Measurements from ENCODE around the gene CSF1.

DNA sequence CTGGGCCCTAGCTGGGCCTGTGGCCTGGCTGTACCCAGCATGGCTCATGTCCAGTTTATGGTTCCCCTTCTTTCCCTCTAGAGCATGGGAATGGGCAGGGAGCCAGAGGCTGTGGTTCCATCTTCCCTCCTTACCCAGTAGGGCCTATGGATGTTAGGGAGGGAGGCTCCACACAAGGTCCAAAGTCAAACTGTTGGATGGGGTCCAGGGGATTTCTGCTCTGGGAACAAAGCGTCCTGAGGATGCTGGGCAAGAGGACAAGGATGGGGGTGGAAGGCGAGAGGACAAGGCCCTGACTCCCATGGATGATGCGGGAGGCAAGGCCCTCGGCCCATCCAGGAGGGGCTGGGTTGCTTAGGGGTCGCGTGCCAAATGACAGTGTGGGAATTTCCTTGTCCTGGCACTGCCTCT, 17.3 kb downstream of the CSF1 start:
- TF ChIP-seq YY1 (IDR thresholded peaks at IDR 0.05; ENCODE audit: insufficient read depth, insufficient read length): no peak
- TF ChIP-seq ZNF274 (IDR thresholded peaks at IDR 0.05; ENCODE audit: low read depth, low read length): no peak
- no peak for TF ChIP-seq SUZ12 (IDR thresholded peaks at IDR 0.05; ENCODE audit: extremely low read depth, insufficient read depth, insufficient read length)
